HG03095 (cell line): ENCODE measurements around the gene CCN2.
"Not testable (repeated sequence)": the region's sequence is repeated elsewhere in the genome, so short reads cannot be mapped to it uniquely, and the experiment has no call there.

Experiments
- ATAC-seq: cut with Tn5 transposase; IDR thresholded peaks from one replicate; pipeline ENCODE4 v1.9.1; 2021; ENCODE audit warnings: moderate library complexity; ENCODE audit not compliant: unreplicated experiment

Gene CCN2

GRCh38 chr6:131946404-131946991 lies 4.7 kb downstream of the CCN2 start:
- no peak for ATAC-seq

DNA sequence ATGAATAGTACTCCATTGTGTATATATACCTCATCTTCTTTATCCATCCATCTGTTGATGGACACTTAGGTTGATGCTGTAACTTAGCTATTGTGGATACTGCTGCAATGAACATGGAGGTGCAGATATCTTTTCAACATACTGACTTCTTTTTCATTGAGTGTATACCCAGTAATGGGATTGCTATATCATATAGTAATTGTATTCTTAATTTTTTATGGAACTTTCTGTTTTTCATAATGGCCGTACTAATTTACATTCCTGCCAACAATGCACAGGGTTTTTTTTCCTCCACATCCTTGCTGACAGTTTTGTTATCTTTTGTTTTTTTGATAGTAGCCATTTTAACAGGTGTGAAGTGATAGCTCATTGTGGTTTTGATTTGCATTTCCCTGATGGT lies 5.2 kb downstream of the CCN2 start:
- no peak for ATAC-seq

DNA sequence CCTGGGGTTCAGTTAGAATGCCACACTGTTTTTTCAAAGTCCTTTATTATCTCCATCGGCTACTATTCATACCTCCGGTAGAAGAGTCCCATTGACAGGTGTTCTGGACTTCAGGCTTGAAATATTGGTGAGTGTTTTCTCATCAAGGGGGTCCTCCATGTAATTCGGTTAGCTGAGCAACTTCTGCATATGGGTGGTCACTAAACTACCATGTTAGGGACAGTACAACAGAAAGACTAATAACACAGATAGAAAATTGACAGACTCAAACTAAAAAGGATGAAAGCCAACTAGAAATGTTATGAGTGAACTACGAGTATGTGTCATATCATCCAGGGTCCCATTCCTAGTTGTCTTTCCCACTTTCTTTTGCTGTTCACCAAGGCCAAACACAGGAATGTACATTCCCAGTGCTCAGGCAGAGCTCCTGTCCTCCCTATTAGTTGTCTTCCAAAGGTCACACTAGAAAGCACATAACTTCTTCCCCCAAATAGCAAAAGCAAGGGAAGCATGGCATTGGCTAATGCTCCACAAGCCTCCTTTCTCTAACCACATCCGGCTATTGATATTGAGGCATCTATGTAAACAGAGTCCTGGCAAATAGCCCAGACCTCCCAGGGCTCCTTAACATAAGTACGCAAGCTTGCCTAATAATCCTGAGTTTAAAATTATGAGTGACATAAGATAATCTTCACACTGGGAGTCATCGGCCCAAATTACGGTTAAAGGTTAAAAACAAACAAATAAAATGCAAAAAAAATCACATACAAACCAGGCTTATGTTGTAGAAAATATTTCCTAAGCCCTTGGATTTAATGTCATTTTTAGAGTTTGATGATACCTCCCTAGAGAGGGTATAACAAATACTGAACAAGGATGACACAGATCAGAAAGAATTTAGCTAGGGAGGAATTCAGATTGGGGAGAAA lies 13.2 kb downstream of the CCN2 start:
- ATAC-seq, result no peak

GRCh38 chr6:131937226-131937625 lies 13.9 kb downstream of the CCN2 start:
- ATAC-seq, result no peak

DNA sequence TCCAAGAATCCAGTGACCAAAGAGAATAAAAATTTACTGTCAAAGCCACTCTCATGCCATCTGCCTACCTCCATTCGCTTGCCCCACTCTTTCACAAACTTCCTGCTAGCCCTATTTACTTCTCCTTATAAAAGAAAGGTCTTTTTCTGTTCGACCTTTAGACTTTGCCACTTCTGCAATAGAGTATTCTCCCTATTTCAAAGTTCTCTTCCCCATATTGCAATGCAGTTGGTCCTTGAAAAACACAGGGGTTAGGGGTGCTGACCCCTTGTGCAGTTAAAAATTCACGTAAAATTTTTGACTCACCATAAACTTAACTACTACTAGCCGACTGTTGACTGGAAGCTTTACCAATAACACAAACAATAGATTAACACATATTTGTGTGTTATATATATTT lies 15.0 kb downstream of the CCN2 start:
- ATAC-seq, result no peak

DNA sequence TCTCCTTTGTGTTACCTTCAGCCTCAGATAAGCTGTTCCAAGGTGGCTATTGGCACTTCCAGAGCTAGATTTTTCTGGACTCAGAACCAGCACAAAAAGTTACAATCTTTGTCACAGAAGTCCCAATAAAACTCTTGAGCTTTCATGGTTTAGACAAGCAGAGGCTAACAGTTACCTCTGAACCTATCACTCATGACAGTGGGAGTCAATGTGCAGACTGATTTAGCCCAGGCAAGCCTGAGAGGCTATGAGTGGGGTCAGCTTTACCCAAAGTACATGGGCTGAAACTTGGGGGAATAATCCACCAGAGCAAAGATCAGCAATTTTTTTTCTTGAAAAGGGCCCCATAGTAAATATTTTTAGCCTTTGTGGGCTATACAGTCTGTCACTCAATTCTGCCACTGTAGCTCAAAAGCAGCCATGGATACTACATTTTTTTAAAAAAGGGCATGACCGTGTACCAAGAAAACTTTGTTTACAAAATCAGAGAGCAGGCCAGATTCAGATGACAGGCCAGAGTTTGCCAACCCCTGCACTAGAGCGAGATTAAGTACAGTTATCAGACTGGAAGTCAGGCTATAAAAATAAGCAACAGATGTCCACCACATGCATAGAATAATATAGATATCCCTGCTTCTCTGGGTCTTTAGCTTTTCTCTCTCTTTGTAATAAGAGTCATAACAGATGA lies 20.0 kb downstream of the CCN2 start:
- ATAC-seq, result no peak

DNA sequence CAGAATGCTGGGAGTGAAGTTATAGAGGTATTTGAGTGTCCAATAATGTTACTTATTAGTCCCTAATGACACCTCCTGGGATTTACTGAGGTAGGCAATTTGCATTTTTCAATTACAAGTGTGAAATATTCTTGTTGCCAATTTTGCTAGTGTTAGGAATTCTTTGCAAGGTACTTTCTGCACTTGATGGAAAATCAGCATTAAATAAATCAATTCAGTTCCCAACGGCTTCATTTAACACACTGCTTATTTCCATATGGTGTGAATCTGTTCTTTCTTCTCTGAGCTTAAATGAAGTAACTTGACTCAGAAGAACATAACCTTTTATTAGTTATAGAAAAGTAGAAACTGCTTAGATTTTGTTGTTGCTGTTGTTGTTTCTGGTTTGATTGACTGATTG lies 21.2 kb downstream of the CCN2 start:
- ATAC-seq, result no peak

DNA sequence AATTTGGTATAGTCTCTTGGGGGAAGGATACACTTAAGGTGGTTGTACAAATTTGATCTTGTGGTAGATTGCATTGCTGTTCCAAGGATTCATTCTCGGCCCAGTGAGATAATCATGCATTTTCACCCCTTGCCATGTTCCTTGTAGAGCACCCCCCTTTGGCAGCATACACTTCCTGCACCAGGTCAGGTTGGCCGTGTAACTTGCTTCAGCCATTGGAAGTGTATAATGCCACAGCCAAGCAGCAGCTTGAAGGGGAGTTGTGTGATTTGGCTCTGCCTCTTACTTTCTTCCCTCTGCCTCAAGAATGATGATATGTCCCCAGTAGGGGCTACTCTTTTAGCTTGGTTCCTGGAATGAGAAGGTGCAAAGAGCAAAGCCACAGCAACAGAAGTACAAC lies 21.9 kb downstream of the CCN2 start:
- no peak for ATAC-seq

DNA sequence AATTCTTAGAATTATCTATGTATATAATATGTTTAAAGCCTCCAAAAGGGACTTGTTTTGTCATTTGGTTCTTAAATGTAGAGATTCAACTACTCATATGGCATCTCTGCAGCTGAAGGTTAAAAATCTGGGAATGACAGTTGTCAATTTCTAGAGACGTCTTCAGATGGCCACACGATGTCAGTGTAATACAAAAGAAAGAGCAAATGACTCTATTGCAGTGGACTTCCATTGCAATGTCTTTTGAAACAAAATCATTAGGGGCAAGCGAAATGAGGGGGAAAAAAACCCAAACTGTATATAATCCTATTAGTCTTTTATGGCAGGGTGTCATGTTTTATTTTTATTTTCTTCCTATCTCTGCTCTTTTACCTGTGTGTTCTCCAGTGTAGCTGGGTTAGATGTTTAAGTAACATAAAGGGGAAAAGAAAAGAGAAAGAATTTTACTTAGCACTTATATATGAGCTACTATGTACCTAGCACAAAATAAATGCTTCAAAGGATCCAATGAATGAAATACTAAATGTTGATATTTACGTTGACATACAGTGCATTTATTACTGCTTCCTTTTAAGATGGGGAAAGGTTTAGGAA lies 26.2 kb downstream of the CCN2 start:
- no peak for ATAC-seq

DNA sequence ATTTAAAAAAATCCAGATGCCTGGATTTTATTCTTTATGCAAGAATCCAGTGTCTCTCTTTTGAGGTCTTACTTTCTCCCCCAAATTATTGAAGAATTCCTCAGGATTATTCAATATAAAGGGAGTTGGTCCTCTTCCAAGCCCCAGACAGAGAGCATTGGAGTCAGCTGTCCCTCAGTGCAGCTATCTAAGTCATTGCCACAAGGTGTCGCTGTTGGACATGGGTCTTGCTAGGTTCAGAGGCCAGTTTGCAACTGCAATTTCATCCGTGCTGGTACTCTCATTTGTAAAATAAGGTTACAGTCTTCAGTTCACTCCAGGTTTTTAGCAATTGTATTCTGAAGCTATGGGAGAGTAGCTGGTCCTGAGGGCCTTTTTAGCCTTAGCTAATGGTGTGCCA lies 27.8 kb downstream of the CCN2 start:
- ATAC-seq, result no peak

DNA sequence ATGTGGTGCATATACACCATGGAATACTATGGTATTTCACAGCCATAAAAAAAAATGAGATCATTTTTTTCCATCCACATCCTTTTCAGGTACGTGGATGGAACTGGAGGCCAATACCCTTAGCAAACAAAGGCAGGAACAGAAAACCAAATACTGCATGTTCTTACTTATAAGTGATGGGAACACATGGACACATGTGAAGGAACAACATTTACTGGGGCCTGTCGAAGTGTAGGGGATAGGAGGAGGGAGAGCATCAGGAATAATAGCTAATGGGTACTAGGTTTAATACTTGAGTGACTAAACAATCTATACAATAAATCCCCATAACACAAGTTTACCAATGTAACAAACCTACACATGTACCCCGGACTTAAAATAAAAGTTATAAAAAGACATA lies 30.5 kb downstream of the CCN2 start:
- no peak for ATAC-seq

DNA sequence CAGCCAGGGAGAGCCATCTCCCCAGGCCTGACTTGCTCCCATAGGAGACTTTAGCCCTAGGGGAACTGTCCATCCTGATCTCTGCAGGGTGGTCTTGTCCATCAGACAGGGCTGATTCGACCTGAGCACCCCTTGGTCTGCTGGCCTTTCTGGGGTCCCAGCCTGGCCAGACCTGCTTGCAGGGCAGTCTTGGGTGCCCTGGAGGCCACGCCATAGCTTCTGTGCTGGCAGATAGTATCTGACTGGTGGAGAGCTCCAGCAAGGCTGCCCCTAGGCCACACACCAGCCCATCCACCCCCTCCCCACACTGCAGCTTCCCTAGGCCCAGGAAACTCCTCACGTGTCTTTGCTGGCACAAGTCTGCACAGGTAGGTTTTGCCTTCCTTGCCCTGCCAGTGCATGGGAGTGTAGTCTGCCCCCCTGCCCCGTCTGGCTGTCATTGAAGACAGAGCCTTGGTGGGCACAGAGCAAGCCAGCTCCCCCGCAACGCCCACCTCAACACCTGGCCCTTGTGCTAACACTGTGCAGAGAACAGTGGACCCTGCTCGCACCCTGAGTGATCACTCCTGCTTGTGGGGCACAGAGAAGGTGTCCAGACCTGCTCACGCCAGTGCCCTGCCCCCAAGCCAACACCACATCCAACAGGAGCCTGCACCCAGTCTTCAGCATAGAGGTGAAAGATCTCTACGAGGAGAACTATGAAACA lies 32.4 kb downstream of the CCN2 start:
- ATAC-seq, result no peak

DNA sequence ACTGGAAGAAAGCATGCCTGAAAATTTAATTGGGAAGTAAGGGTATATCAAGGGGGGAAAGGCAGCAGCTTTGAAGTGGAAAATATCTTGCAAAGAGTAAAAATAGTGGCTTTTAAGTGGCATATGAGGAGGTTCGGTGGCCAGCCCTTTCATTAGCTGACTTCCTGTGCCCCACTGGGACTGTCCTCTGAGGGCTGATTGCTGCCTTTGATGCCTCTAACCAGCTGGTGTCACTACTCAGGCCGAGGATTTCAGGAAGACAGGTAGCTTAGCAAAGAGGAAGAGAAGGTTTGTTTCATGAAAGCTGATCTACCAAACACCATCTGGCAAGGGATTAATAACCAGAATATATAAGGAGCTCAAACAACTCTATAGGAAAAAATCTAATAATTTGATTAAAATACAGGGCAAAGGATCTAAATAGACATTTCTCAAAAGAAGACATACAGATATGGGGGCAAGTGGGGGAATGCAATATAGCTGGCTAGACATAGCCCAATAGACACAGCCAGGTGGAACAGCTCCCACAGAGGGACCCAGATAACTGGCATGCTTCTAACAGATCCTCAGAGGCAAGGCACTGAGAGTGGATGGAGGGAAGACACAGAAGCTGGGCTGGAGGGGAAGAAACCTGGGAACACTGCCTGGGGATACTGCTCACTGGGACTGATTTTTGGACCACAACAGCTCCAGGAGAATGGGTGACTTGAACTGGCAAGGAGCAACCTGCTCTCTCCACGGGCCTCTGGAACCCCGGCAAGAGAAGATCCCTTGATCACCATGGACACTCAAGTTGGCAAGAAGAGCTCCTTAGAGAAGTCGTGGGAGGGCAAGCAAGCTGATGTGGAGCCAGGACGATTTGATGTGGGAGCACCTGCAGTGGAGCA lies 33.2 kb downstream of the CCN2 start:
- ATAC-seq, result no peak

- ATAC-seq, result no peak
Measured at GRCh38 chr6:131917318-131917717, 33.9 kb downstream of the CCN2 start.

DNA sequence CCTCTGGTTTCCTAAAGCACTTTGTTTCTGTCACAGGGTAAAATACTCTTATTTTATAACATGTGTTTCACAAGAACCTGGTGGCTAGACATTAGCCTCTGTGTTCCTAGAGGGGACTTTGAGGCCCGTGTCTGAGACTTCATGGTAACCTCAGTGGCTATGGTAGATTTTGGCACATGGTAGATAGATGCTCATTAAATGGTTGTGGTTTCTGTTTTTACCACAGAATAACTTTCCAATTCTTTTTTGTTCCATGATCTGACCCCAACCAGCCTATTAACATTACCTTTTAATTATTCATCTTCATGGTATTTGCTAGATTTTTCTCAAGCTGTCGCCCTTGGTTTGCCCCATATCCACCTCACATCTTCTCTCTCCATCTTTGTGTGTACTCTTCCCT lies 34.3 kb downstream of the CCN2 start:
- no peak for ATAC-seq

- not testable (repeated sequence) for ATAC-seq
Measured at GRCh38 chr6:131916091-131916796, 34.9 kb downstream of the CCN2 start.

- peak; percentile 74 for ATAC-seq
Measured at GRCh38 chr6:131914967-131915751, 36.0 kb downstream of the CCN2 start.

GRCh38 chr6:131914234-131914633 lies 36.9 kb downstream of the CCN2 start:
- ATAC-seq, result no peak

DNA sequence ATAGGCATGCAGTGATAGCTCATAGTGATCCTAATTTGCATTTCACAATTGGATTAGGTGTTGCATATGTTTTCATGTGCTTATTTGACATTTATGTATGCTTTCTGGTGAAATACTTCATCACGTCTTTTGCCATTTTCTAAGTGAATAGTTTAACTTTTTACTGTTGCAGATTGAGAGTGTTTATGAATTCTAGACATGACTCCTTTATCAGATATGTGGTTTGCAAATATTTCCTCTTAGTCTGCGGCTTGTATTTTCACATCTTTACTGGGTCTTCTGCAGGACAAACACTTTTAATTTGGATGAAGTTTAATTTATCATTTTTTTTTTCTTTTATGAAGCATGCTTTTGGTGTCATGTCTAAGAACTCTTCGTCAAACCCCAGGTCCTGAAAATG lies 39.2 kb downstream of the CCN2 start:
- ATAC-seq, result no peak
